Bronchial epithelial cell (primary cell): ENCODE data around the gene ZDHHC8. TPM values are rescaled to one million over a fixed set of nuclear protein-coding genes. Genes with fewer than 3 reads are reported as not detected.

Source experiments
- DNase-seq: peaks from one replicate; pipeline ENCODE4 v3.0.0-alpha.2; 2010; ENCODE audit warnings: low read depth
- FAIRE-seq: peaks from 2 replicates; lab custom pipeline; 2011; peaks lifted over from hg19 to GRCh38; lab: Jason Lieb, UNC
- H3K27me3 ChIP-seq: 2 replicates; pipeline ENCODE4 v1.5.1; 2011; ENCODE audit warnings: low read length; ENCODE audit not compliant: control insufficient read depth, insufficient read depth
- H3K36me3 ChIP-seq: 2 replicates; pipeline ENCODE4 v1.5.1; 2011; ENCODE audit warnings: low read length; ENCODE audit not compliant: control insufficient read depth, insufficient read depth
- H3K4me3 ChIP-seq: 2 replicates; pipeline ENCODE4 v1.5.1; 2011; ENCODE audit warnings: mild to moderate bottlenecking, low read depth, low read length, control low read depth
- total RNA-seq: library from RNA; depleted of rRNA; stranded (reverse); fragments of >200 nt; gene quantifications from 2 replicates; pipeline ENCODE4 v1.2.1, GENCODE V29; 2014
- TF ChIP-seq, protein P1 (sequence below): IDR thresholded peaks from 2 replicates; pipeline ENCODE4 v1.5.1; 2011; ENCODE audit warnings: mild to moderate bottlenecking, moderate library complexity, low read length, control low read depth, inconsistent platforms; ENCODE audit not compliant: insufficient read depth, severe bottlenecking

Gene ZDHHC8
- total RNA-seq, 1 donor from 2014 or later: 6.6 TPM

DNA sequence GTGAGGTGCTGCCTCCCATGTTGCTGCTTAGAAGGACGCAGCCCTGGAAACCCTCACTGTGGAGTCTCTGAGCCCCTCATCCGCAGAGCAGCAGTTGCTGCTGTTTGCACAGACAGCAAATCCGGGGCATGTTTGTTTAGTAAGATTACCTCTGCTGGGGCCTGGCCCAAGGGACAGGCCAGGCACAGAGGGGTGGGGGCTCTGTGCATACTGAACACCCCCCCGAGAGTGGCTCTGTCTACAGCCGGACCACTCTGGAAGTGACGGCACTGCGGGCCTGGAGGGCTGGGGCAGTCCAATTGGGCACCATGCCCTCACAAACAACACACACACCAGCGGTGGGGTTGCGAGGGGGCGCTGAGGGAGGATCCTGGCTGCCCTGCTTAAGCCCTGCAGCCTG lies 42.2 kb downstream of the ZDHHC8 start:
- TF ChIP-seq, protein P1, sequence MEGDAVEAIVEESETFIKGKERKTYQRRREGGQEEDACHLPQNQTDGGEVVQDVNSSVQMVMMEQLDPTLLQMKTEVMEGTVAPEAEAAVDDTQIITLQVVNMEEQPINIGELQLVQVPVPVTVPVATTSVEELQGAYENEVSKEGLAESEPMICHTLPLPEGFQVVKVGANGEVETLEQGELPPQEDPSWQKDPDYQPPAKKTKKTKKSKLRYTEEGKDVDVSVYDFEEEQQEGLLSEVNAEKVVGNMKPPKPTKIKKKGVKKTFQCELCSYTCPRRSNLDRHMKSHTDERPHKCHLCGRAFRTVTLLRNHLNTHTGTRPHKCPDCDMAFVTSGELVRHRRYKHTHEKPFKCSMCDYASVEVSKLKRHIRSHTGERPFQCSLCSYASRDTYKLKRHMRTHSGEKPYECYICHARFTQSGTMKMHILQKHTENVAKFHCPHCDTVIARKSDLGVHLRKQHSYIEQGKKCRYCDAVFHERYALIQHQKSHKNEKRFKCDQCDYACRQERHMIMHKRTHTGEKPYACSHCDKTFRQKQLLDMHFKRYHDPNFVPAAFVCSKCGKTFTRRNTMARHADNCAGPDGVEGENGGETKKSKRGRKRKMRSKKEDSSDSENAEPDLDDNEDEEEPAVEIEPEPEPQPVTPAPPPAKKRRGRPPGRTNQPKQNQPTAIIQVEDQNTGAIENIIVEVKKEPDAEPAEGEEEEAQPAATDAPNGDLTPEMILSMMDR: no peak
- no peak overlapping the region for H3K4me3 ChIP-seq
- H3K36me3 ChIP-seq: no peaks in the 10 kb centered on the region
- FAIRE-seq (no peak), DNase-seq (no peak)
- H3K27me3 ChIP-seq: peaks cover 5% of the 10 kb centered on the region

DNA sequence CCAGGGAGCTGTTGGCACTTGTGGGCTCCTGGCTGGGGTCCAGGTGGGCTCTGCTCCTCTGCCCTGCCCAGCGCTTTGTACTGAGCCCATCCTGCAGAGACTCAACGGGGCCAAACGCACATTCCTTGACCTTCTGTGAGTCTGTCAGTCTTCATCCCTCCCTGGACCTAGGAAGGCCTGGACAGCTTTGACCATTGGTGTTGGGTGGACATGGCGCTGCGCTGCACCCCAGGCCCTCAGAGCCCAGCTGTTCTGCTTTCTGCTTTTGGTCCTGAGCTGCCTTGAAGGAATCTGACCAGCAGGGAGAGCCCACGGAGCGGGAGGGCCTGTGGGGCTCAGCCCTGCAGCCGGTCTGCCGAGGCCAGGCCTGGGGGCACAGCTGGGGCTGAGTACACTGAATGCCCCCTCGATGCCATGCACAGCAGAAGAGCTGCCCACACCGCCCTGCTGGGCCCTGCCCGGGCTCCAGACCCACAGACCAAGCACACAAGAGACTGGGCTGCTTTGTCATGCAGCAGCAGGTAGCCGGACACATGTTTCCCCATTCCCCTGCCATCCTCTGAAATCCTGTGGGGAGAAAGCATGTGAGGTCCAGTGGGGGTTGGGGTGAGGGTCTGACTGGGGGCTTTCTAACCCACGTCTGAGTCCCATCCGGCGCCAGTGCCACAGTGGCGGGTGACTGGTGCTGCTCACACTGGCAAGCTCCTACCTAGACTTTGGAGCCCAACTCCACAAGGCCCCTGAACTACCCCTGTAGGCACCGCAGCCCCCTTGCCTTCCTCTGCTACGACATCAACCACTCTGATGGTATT lies 43.4 kb downstream of the ZDHHC8 start:
- DNase-seq (no peak), FAIRE-seq (no peak)
- no peak overlapping the region for H3K4me3 ChIP-seq
- H3K27me3 ChIP-seq: peaks cover 5% of the 10 kb centered on the region
- no peaks in the 10 kb centered on the region for H3K36me3 ChIP-seq
- TF ChIP-seq, protein P1: no peak

DNA sequence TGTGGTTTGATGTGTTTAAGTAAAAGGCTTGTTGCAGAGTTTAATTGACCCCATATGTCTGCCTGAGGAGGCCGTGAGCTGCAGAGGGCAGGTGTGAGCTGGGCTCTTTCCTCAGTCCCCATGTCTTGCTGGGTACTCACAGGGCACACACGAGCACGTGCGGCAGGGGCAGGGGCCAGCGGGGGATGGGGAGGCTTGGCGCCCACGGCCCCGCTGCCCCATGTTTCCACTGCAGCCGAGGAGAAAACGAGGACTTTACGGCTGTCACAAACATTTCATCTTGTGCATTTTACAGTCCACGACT lies 43.9 kb downstream of the ZDHHC8 start:
- FAIRE-seq (no peak), DNase-seq (no peak)
- Histone ChIP-seq H3K4me3 (no peak overlapping the region), H3K36me3 (no peaks in the 10 kb centered on the region), H3K27me3 (peaks cover 5% of the 10 kb centered on the region)
- TF ChIP-seq, protein P1: no peak

DNA sequence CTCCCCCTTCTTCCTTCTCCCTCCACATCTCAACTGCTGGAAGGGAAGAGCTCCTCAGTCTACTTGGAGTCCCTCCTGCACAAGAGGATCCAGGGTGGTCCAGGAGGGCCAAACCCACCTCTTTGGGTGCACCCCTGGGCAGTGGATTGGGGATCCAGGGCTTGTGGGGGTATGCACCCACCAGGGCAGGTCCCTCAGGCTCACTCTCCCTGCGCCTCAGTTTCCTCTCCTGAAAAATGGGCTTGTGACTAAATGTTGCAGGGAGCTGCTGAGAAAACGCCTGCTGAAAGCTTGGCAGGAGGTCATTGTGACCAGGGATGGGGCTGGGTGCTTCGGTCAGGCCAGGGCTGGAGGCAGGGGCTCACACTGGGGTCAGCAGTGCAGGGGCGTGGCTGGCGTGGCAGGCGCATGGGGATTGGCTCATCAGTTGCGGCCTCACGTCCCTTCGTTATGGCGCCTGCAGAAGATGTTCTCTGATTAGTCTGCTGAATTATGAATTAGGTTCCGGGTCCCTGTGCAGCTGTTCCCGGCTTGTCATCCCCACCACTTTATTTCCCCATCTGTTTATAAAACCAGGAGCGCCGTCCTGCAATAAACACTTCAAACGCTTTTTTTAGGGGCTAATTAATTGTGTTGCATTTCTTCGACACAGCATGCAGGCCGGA lies 44.9 kb downstream of the ZDHHC8 start:
- no peak overlapping the region for H3K4me3 ChIP-seq
- TF ChIP-seq, protein P1: no peak
- DNase-seq (no peak), FAIRE-seq (no peak)
- peaks cover 5% of the 10 kb centered on the region for H3K27me3 ChIP-seq
- H3K36me3 ChIP-seq: no peaks in the 10 kb centered on the region

DNA sequence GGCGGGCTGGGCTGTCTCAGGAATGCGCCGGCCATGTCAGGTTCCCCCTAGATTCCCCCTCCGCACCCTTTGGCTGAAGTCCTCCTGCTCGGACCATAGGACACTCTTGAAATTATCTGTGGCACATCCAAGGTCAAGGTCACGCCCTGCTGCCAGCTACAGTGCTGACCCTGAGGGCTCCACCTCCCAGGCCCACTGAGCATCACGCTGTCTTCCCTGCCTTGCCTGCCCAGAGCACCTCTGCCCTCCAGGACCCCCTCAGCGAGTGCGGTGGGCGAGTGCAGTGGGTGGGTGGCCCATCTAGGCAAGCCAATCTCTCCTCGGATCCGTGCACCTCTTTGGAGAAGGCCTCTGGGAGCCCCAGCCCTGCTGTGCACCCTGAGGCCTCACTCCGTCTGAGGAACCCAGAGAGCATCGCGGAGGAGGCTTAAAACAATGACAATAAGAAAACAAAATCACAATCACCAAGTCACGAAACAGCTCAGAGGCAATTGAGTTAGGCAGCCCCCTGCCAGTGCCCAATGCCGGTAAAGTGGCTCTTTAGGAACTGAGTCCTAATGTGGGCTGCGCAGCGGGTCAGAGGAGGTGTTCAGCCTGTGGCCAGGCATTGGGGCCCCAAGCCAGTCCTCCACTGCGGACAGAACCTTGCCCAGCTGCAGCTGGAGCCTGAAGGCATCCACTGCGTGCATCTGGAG lies 45.8 kb downstream of the ZDHHC8 start:
- no peak overlapping the region for H3K4me3 ChIP-seq
- no peaks in the 10 kb centered on the region for H3K36me3 ChIP-seq
- no peak for DNase-seq
- H3K27me3 ChIP-seq: peaks cover 5% of the 10 kb centered on the region
- TF ChIP-seq, protein P1: no peak
- no peak for FAIRE-seq
